NCI-H1048 (cell line): Measurements from ENCODE around the gene GYPA.
"Not testable (repeated sequence)": the region's sequence is repeated elsewhere in the genome, so short reads cannot be mapped to it uniquely, and the experiment has no call there.

ENCODE experiments used
- DNase-seq: peaks from one replicate; lab custom pipeline; 2025; lab: John Stamatoyannopoulos, UW

Gene GYPA

GRCh38 chr4:144129336-144129875 lies 11.1 kb downstream of the GYPA start:
- not testable (repeated sequence) for DNase-seq

DNA sequence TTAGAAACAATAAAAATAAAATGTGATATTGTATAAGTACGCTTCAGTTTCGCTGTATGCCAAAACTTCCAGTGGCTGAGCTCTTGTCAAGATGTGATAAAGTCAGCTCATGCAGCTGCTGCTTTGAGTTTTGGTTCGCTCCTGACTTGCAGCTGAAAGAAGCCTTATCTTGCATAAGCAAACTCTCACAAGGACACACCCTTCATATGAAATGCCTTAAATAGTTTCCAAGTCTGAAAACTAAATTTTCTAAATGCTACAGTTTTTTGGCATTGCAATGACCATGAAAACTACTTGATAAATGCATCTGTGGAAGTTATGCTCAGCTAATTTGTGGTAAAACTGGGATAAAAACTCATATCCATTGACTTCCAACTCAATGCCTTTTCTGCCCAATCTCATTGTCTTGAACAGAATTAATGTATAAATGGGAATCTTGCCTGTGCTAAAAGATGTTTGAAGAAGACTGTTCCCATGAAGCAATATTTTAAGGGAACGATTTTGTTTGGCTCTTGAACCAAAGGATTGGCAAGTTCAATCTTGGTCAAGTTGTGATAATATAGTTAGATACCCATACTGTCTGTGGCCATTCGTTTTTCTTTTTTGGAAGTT lies 11.7 kb downstream of the GYPA start:
- DNase-seq, result not testable (repeated sequence)

GRCh38 chr4:144125109-144125508 lies 15.4 kb downstream of the GYPA start:
- not testable (repeated sequence) for DNase-seq

- not testable (repeated sequence) for DNase-seq
These were observed 16.4 kb downstream of the GYPA start for GRCh38 chr4:144123982-144124635.

- not testable (repeated sequence) for DNase-seq
These were observed 17.2 kb downstream of the GYPA start for GRCh38 chr4:144123269-144123668.

- not testable (repeated sequence) for DNase-seq
These were observed 20.8 kb downstream of the GYPA start for GRCh38 chr4:144119752-144120151.

GRCh38 chr4:144115519-144115918 lies 25.0 kb downstream of the GYPA start:
- DNase-seq, result no peak

DNA sequence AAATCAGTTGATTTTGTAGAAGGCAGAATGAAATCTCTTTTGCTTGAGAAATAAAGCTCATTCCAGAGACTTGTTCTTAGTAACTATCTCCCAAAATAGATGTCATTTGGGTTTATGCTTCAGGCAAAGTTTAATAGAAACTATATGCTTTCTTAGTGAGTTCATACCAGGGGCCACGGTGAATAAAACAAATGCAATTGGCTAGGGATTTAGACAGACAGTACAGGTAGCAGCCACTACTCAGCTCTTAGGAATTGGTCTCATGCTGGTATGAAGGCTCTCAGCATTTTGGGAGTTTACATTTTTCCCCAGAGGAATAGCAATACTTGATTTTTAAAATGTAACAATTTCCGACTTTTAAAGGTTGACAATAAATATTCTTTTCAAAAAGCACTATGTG lies 27.0 kb downstream of the GYPA start:
- DNase-seq, result no peak

DNA sequence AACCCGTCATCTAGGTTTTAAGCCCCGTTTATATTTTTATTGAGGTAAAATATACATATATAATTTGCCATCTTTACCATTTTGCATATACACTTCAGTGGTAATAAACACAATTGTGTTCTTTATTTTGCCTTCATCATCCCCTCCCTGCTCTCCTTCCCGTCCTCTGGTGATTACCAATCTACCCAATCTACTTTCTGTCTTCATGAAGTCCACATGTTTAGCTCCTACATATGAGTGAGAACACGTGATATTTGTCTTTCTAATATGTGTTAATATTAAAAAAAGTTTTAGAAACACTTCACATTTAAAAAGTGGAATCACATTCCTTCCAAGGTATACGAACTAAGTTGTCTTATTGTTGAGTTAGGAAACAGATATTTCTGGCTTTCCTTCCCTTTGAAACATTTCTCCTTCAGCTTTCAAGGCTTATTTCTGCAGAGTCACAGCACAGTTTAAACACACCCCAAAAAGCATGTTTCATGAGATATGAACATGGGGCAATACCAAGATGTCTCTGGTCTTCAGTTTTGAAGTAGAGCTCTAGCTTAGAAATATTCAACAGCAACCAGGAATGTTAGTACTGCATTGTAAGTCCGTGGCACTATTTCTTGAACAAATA lies 35.9 kb downstream of the GYPA start:
- no peak for DNase-seq

DNA sequence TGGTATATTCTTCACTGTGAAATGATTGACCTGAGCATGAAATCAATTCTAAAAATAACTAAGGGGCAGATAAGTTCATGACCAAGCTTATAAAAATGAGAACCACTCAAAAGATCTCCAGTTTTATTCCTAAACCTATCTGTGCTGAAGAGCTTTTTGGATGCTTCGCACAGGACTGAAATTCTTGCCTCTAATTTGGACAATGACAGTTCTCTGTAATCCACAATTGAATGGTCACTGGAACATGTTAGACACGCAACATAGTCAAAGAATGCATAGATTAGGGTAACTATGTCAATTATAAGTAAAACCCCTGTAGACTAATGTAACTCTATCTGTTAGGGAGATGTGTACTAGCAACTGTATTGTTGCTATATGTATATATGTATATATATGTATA lies 42.7 kb downstream of the GYPA start:
- not testable (repeated sequence) for DNase-seq

DNA sequence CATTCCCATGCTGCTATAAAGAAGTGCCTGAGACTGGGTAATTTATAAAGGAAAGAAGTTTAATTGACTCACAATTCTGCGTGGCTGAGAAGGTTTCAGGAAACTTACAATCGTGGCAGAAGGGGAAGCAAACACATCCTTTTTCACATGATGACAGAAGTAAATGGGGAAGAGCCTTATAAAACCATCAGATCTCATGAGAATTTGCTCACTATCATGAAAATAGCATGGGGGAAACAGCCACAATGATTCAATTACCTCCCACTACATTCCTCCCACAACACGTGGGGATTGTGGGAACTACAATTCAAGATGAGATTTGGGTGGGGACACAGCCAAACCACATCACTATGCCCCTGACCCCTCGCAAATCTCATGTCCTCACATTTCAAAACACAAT lies 46.5 kb downstream of the GYPA start:
- DNase-seq, result not testable (repeated sequence)

DNA sequence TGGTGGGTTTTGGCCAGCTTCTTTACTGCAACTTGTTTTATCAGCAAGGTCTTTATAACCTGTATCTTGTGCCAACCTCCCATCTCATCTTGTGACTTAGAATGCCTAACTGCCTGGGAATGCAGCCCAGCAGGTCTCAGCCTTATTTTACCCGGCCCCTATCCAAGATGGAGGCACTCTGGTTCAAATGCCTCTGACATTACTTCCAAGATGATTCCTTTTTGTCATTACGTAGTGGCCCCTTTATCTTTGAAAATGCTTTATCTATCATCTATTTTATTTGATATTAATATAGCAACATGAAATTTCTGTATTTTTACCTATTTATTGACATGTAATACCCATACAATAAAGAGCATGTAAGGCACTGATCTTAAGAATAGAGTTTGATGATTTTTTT lies 49.3 kb downstream of the GYPA start:
- not testable (repeated sequence) for DNase-seq

DNA sequence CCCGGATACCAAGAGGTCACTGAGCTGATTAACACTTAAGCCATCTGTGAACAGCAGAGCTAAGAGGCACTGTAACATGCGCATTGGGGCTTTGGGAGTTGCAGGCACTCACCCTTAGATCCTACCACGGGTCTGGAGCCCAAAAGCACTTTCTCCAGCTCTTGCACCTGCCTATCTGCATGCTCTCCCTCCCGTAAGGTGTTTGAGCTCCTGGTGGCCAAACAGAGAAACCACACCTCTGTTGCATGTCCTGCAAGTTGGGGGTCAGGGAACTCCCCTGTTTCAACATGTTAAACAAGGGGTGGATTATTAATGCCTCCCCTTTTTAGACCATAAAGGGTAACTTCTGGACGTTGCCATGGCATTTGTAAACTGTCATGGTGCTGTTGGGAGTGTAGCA lies 49.8 kb downstream of the GYPA start:
- no peak for DNase-seq

DNA sequence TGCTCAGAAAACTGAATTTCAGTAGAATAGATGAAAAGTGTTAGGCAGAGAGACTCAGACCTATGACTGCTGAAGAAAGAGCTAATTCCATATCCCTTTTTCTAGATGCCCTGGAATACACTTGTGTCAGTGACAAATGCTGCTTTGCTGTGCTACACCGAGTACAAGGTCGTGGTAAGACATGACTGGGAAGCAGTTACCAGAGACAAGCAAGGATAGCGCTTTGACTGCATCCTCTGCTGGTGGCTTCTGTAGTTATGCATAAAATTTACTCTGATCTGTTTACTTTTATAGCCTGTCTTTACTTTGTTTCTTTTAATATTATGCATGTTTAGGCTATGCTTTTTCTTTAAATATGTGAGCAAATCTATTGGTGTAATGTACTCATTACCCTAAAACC lies 58.5 kb downstream of the GYPA start:
- DNase-seq, result not testable (repeated sequence)

GRCh38 chr4:144080135-144080534 lies 60.4 kb downstream of the GYPA start:
- DNase-seq, result not testable (repeated sequence)

GRCh38 chr4:144078746-144079145 lies 61.8 kb downstream of the GYPA start:
- not testable (repeated sequence) for DNase-seq

- DNase-seq, result not testable (repeated sequence)
These were observed 79.0 kb downstream of the GYPA start for GRCh38 chr4:144061556-144061955.

GRCh38 chr4:144060234-144060859 lies 80.2 kb downstream of the GYPA start:
- not testable (repeated sequence) for DNase-seq
